ENCODE measurements around the gene CTSZ. TPM values are rescaled to one million over a fixed set of nuclear protein-coding genes. Genes with fewer than 3 reads are reported as not detected.

The CTSZ gene
- total RNA-seq, 1 experiment from 2014 or later = 37.6 TPM

DNA sequence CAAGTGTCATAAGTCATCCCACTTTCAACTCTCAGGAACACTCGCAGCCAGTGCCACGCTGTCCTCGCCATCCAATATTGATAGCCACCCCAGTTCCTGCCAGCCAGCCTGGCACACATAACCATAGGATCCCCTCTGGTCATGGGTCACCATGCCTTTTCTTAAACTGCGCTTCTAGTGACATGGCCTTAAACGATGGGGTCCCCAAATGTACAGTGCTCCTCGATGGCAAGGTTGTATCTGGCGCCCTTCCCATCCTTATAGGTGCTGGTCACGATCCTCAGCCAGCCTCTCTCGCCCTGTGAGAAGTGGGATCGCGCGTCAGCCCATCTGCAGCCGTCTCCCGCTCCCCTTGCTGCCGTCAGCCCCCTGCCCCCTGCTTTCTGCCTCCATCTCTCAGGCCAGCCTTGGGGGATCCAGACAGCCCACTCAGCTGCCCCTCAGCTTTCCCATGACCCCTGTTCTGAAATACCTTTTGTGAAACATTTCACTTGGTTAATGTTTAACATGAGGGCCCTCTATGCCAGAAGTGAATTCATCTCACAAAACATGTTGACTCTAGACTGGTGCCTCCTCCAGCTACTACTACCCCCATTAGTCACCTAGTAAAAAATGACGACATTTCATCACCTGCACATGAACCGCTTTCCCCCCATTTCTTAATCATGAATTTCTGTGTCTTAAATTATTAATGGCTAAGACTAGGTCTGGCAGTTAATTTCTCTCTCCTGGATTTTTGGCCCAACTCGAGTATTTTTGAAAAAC, 11.4 kb downstream of the CTSZ start:
- H2BK120ac ChIP-seq (ENCODE audit: low read depth, low read length, poor library complexity, severe bottlenecking) = no peak overlapping the region
- H4K91ac ChIP-seq (ENCODE audit: insufficient read length, low read depth, low read length) = no peak overlapping the region
- no peak overlapping the region for H3K18ac ChIP-seq (ENCODE audit: insufficient read length, low read depth, low read length)
- no CpG with 5 or more reads among the region's 18 CpGs for WGBS (ENCODE audit: extremely low coverage, insufficient read length, low lambda C conversion rate)
- no peaks in the 10 kb centered on the region for H3K23me2 ChIP-seq (ENCODE audit: insufficient read length, low read depth, low read length, poor library complexity, severe bottlenecking)
- no peaks in the 10 kb centered on the region for H3K4me1 Mint-ChIP-seq
- H3K4me2 ChIP-seq (ENCODE audit: insufficient read depth, insufficient read length, low read length) = no peak overlapping the region
- no peaks in the 10 kb centered on the region for H3K4me1 ChIP-seq (ENCODE audit: insufficient read depth, low read length)
- H4K5ac ChIP-seq (ENCODE audit: insufficient read length, low read depth, low read length) = no peak overlapping the region
- H2BK20ac ChIP-seq (ENCODE audit: low read depth, low read length, poor library complexity, severe bottlenecking) = no peak overlapping the region
- H3K79me2 ChIP-seq (ENCODE audit: insufficient read depth, low read length) = no peaks in the 10 kb centered on the region
- no peaks in the 10 kb centered on the region for H3K27me3 ChIP-seq (ENCODE audit: insufficient read depth, low read length)
- no peak overlapping the region for H3K23ac ChIP-seq (ENCODE audit: insufficient read length, low read depth, low read length)
- no peaks in the 10 kb centered on the region for H4K20me1 ChIP-seq (ENCODE audit: control insufficient read depth, insufficient read depth, insufficient read length)
- H3K56ac ChIP-seq (ENCODE audit: insufficient read length, low read depth, low read length) = no peak overlapping the region
- H3K79me1 ChIP-seq (ENCODE audit: insufficient read depth, low read depth, low read length, poor library complexity, severe bottlenecking) = no peaks in the 10 kb centered on the region
- H3K36me3 Mint-ChIP-seq (ENCODE audit: insufficient read depth in 1 of 3, low read depth in 3 of 3) = peaks cover 22 to 78% (median 77%) of the 10 kb centered on the region in 3 experiments; a peak in 6 of 7 replicates
- TF ChIP-seq, protein P1, sequence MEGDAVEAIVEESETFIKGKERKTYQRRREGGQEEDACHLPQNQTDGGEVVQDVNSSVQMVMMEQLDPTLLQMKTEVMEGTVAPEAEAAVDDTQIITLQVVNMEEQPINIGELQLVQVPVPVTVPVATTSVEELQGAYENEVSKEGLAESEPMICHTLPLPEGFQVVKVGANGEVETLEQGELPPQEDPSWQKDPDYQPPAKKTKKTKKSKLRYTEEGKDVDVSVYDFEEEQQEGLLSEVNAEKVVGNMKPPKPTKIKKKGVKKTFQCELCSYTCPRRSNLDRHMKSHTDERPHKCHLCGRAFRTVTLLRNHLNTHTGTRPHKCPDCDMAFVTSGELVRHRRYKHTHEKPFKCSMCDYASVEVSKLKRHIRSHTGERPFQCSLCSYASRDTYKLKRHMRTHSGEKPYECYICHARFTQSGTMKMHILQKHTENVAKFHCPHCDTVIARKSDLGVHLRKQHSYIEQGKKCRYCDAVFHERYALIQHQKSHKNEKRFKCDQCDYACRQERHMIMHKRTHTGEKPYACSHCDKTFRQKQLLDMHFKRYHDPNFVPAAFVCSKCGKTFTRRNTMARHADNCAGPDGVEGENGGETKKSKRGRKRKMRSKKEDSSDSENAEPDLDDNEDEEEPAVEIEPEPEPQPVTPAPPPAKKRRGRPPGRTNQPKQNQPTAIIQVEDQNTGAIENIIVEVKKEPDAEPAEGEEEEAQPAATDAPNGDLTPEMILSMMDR (conservative IDR thresholded peaks at IDR 0.05) = no peak
- H2AFZ ChIP-seq (ENCODE audit: low read length) = no peak overlapping the region
- H3K9me3 ChIP-seq (ENCODE audit: control insufficient read depth, low read depth, low read length) = no peaks in the 10 kb centered on the region
- no peak overlapping the region for H2BK15ac ChIP-seq (ENCODE audit: low read depth, low read length)
- H3K27me3 Mint-ChIP-seq (ENCODE audit: low read depth) = no peaks in the 10 kb centered on the region; the same call in 1 of the 2 replicates
- H3K27ac Mint-ChIP-seq = no peak overlapping the region
- H3K9ac ChIP-seq (ENCODE audit: extremely low read depth, insufficient read length, low read length) = no peak overlapping the region
- no peak overlapping the region for H3K4me3 Mint-ChIP-seq
- DNase-seq = no peak
- no peak overlapping the region for H4K8ac ChIP-seq (replicated peaks; ENCODE audit: insufficient read length, low read depth, low read length)
- H3K14ac ChIP-seq (ENCODE audit: insufficient read depth, low read length) = no peak overlapping the region
- no peak overlapping the region for H3T11ph ChIP-seq (ENCODE audit: low read length)
- no peak overlapping the region for H3K27ac ChIP-seq (ENCODE audit: insufficient read length, low read depth, low read length)
- H2AK5ac ChIP-seq (ENCODE audit: insufficient read length, low read length) = no peak overlapping the region
- no peaks in the 10 kb centered on the region for H3K9me3 Mint-ChIP-seq
- no peak overlapping the region for H2BK12ac ChIP-seq (ENCODE audit: insufficient read length, low read depth, low read length)
- no peak overlapping the region for H2BK5ac ChIP-seq (ENCODE audit: insufficient read length, low read length)
- no peak overlapping the region for H3K4ac ChIP-seq (ENCODE audit: low read depth, low read length)

Data from H9 (cell line).